Colonic mucosa (tissue), 4 donors: ENCODE data around the gene ZBTB45. TPM values are rescaled to one million over a fixed set of nuclear protein-coding genes. Genes with fewer than 3 reads are reported as not detected.

Experiments used
- DNase-seq: peaks from one replicate; pipeline ENCODE4 v3.0.0-alpha.2; 2020
- H3K27ac ChIP-seq: fragments of 200-600 bp; one replicate; pipeline ENCODE4 v1.8.0; 2021
- H3K27me3 ChIP-seq: fragments of 200-600 bp; one replicate; pipeline ENCODE4 v1.8.0; 2021
- H3K36me3 ChIP-seq: fragments of 200-600 bp; one replicate; pipeline ENCODE4 v1.8.0; 2021
- H3K4me1 ChIP-seq: fragments of 200-600 bp; one replicate; pipeline ENCODE4 v1.8.0; 2021; ENCODE audit warnings: mild to moderate bottlenecking
- H3K4me3 ChIP-seq: fragments of 200-600 bp; one replicate; pipeline ENCODE4 v1.8.0; 2021
- H3K9ac ChIP-seq, 2 donors: one replicate each; pipeline ENCODE4 v1.7.0; 2013; ENCODE audit warnings: control low read depth in 2 of 2, low read depth in 2 of 2, low read length in 2 of 2
- H3K9me3 ChIP-seq: fragments of 200-600 bp; one replicate; pipeline ENCODE4 v1.8.0; 2021
- CTCF ChIP-seq: fragments of 200-600 bp; IDR thresholded peaks from one replicate; pipeline ENCODE4 v1.8.0; 2022; ENCODE audit warnings: antibody characterized with exemption, mild to moderate bottlenecking
- intact Hi-C: fragments of 100-400 bp; cut with DNase I; formaldehyde crosslinking; loops from one replicate; pipeline ENCODE4 v1.14.1; 2022
- total RNA-seq, 2 donors: library from RNA; stranded (reverse); fragmentation: NEBNext Ultra II Directional in 1 of 2; extraction: Animal tissue kit (Norgen Biotek cat#: 25700) in 1 of 2; gene quantifications; one replicate each; pipeline ENCODE4 v1.2.1, GENCODE V29; 2021
- donor health status: healthy.
- donor health status: DM: no; HTN: no; CAD: no.
- donor health status: DM: no; HTN: no; CAD: no.

ZBTB45 gene
- 10 to 100 TPM; 13.5 to 20.2 TPM for total RNA-seq

- no peaks in the 10 kb centered on the region for H3K9me3 ChIP-seq
- peak within 1 kb of the TSS; percentile 97 for H3K9ac ChIP-seq
- H3K4me3 ChIP-seq = peak within 1 kb of the TSS; percentile 74
- peak; percentile 46 for TF ChIP-seq CTCF
- no peaks in the 10 kb centered on the region for H3K27me3 ChIP-seq
- peaks cover 5% of the 10 kb centered on the region for H3K4me1 ChIP-seq
- peak within 1 kb of the TSS; percentile 96 for H3K27ac ChIP-seq
- intact Hi-C loops = loop anchor here (2.0 kb wide), 1 partner anchor 23 kb away; no protein-coding TSS in a partner anchor
- H3K36me3 ChIP-seq = peaks cover 6% of the 10 kb centered on the region
- peak; percentile 93 for DNase-seq
These were observed at the start of gene ZBTB45 for GRCh38 chr19:58519355-58520256. ZBTB45 (minus strand) TSS chr19:58519810; CDS start chr19:58517673, 2,137 bp downstream.

- Histone ChIP-seq H3K4me1 (peaks cover 6% of the 10 kb centered on the region), H3K27ac (no peak overlapping the region), H3K9me3 (no peaks in the 10 kb centered on the region), H3K9ac (no peak overlapping the region), H3K36me3 (no peaks in the 10 kb centered on the region), H3K27me3 (no peaks in the 10 kb centered on the region), H3K4me3 (no peak overlapping the region)
- peak; percentile 16 for DNase-seq
- intact Hi-C loops = no loop called here
- TF ChIP-seq CTCF = no peak
These were observed 49.0 kb upstream of the ZBTB45 start for GRCh38 chr19:58568453-58569130.

GRCh38 chr19:58566989-58567388 is 47.4 kb upstream of the ZBTB45 start:
- intact Hi-C loops = no loop called here
- Histone ChIP-seq H3K27ac (no peak overlapping the region), H3K4me1 (peaks cover 17% of the 10 kb centered on the region), H3K4me3 (no peak overlapping the region), H3K9ac (no peak overlapping the region), H3K9me3 (no peaks in the 10 kb centered on the region), H3K27me3 (no peaks in the 10 kb centered on the region), H3K36me3 (no peaks in the 10 kb centered on the region)
- TF ChIP-seq CTCF = no peak
- no peak for DNase-seq

- no peak overlapping the region for H3K27ac ChIP-seq
- intact Hi-C loops = no loop called here
- no peak for DNase-seq
- H3K9me3 ChIP-seq = no peaks in the 10 kb centered on the region
- H3K27me3 ChIP-seq = no peaks in the 10 kb centered on the region
- no peaks in the 10 kb centered on the region for H3K36me3 ChIP-seq
- no peak overlapping the region for H3K4me3 ChIP-seq
- H3K9ac ChIP-seq = no peak overlapping the region
- H3K4me1 ChIP-seq = peaks cover 22% of the 10 kb centered on the region
- TF ChIP-seq CTCF = no peak
These were observed 44.2 kb upstream of the ZBTB45 start for GRCh38 chr19:58563823-58564222.

GRCh38 chr19:58563034-58563573 is 43.5 kb upstream of the ZBTB45 start:
- no peaks in the 10 kb centered on the region for H3K36me3 ChIP-seq
- H3K9me3 ChIP-seq = no peaks in the 10 kb centered on the region
- TF ChIP-seq CTCF = no peak
- no peaks in the 10 kb centered on the region for H3K27me3 ChIP-seq
- H3K27ac ChIP-seq = no peak overlapping the region
- peaks cover 22% of the 10 kb centered on the region for H3K4me1 ChIP-seq
- intact Hi-C loops = no loop called here
- peak; percentile 65 for DNase-seq
- peak overlapping the region; percentile 30 for H3K4me3 ChIP-seq
- peak overlapping the region; percentile 1 to 61 for H3K9ac ChIP-seq
